K562 (cell line): ENCODE data around the gene GRIK1. TPM values are rescaled to one million over a fixed set of nuclear protein-coding genes. Genes with fewer than 3 reads are reported as not detected.
A peak's percentile ranks its signal among the peaks of the same experiment; 100 is the strongest.

ENCODE experiments used
- ELF4 ChIP-seq: fragments of 450-650 bp; formaldehyde crosslinking; IDR thresholded peaks from 2 replicates; pipeline ENCODE4 v1.4.0; 2022; ENCODE audit warnings: missing genetic modification characterization
- EWSR1 ChIP-seq: fragments of 450-650 bp; IDR thresholded peaks from 2 replicates; pipeline ENCODE4 v1.6.1; 2018; ENCODE audit warnings: borderline replicate concordance, mild to moderate bottlenecking, low read depth, moderate library complexity; ENCODE audit not compliant: partially characterized antibody
- KAT8 ChIP-seq: fragments of 450-650 bp; IDR thresholded peaks from 2 replicates; pipeline ENCODE4 v1.6.1; 2016; ENCODE audit warnings: low read depth, mild to moderate bottlenecking
- MAFG ChIP-seq: fragments of 450-650 bp; conservative IDR thresholded peaks from 2 replicates; pipeline ENCODE4 v1.6.1; 2016; ENCODE audit warnings: missing genetic modification characterization, missing compliant biosample characterization
- MED1 ChIP-seq: sonication (generic); formaldehyde crosslinking; IDR thresholded peaks from 2 replicates; pipeline ENCODE4 v1.8.1; 2023; ENCODE audit warnings: missing genetic modification reagents, borderline replicate concordance
- MIER1 ChIP-seq: fragments of 450-650 bp; IDR thresholded peaks from 2 replicates; pipeline ENCODE4 v1.6.1; 2016; ENCODE audit warnings: antibody characterized with exemption, mild to moderate bottlenecking, low read depth
- OTX1 ChIP-seq: fragments of 450-650 bp; formaldehyde crosslinking; IDR thresholded peaks from 2 replicates; pipeline ENCODE4 v1.4.0; 2022; ENCODE audit warnings: mild to moderate bottlenecking
- POLR3A ChIP-seq: IDR thresholded peaks from 2 replicates; pipeline ENCODE4 v1.6.1; 2011; ENCODE audit warnings: borderline replicate concordance, mild to moderate bottlenecking, moderate library complexity; ENCODE audit not compliant: insufficient read length, insufficient read depth; ENCODE audit errors: extremely low read depth
- RREB1 ChIP-seq: fragments of 250-450 bp; sonication (Bioruptor Pico); IDR thresholded peaks from 2 replicates; pipeline ENCODE4 v1.4.0; 2020
- TRIM25 ChIP-seq: fragments of 450-650 bp; IDR thresholded peaks from 2 replicates; pipeline ENCODE4 v1.7.0; 2016; ENCODE audit warnings: borderline replicate concordance
- ZBTB7A ChIP-seq: IDR thresholded peaks from 2 replicates; pipeline ENCODE4 v1.6.1; 2011; ENCODE audit warnings: low read depth, mild to moderate bottlenecking, low read length, moderate library complexity, borderline replicate concordance; ENCODE audit not compliant: control insufficient read depth
- ZBTB8A ChIP-seq: fragments of 450-650 bp; IDR thresholded peaks from 2 replicates; pipeline ENCODE4 v1.6.1; 2018; ENCODE audit warnings: mild to moderate bottlenecking, moderate library complexity; ENCODE audit not compliant: partially characterized antibody
- ZNF263 ChIP-seq: sonication (generic); formaldehyde crosslinking; IDR thresholded peaks from 2 replicates; pipeline ENCODE4 v1.8.0; 2022; ENCODE audit warnings: mild to moderate bottlenecking, missing genetic modification reagents, borderline replicate concordance
- ZNF3 ChIP-seq: fragments of 250-450 bp; sonication (Bioruptor Pico); IDR thresholded peaks from 2 replicates; pipeline ENCODE4 v1.5.0; 2021; ENCODE audit warnings: mild to moderate bottlenecking, moderate library complexity
- polyA plus RNA-seq, 8 experiments: library from polyadenylated mRNA; depleted of rRNA in 4 of 8; stranded (reverse) in 5 of 8; unstranded in 3 of 8; fragments of >200 nt; fragmentation: Nextera tagmentation in 2 of 8; fragmentation: Illumina TruSeq in 1 of 8; extraction: Ambion mirVana in 2 of 8; extraction: Trizol in 1 of 8; gene quantifications; 2 replicates each; pipeline versions ENCODE4 v1.2.1 to v1.2.3, GENCODE V29; 2011 to 2014; ENCODE audit warnings: inconsistent platforms in 1 of 8, missing spikeins in 1 of 8
- total RNA-seq, 7 experiments: library from RNA; depleted of rRNA in 6 of 7; stranded (reverse); fragments of >200 nt in 6 of 7; fragmentation: Illumina TruSeq in 2 of 7; extraction: Trizol in 2 of 7; gene quantifications; 2 replicates each; pipeline versions ENCODE4 v1.2.1 to v1.2.3, GENCODE V29; 2011 to 2021; ENCODE audit warnings: low replicate concordance in 1 of 7
- TF ChIP-seq, protein P1 (sequence below): fragments of 250-450 bp; sonication (Bioruptor Pico); IDR thresholded peaks from 2 replicates; pipeline ENCODE4 v1.4.0; 2020; ENCODE audit warnings: mild to moderate bottlenecking
- TF ChIP-seq, protein P2 (sequence below): fragments of 200-800 bp; sonication (Bioruptor generic); IDR thresholded peaks from 2 replicates; pipeline ENCODE4 v1.6.1; 2017; ENCODE audit warnings: missing genetic modification characterization, missing compliant biosample characterization

GRIK1 gene
- total and polyA plus RNA-seq, 9 of the 15 experiments (the other 6 are each of a cell fraction or from before 2014, with no cell fraction given), result 0.17 to 2.8 (median 0.53) TPM

- TF ChIP-seq ELF4 (peak; percentile 84; the same call in 1 of the 2 replicates), TRIM25 (no peak), ZBTB7A (no peak), MIER1 (no peak), ZNF3 (no peak), RREB1 (CRISPR knock-in tag) (no peak; the same call in 1 of the 2 replicates), POLR3A (no peak), ZBTB8A (no peak), MED1 (CRISPR knock-in tag) (no peak), MAFG (tag) (0 out of 2 replicates have a peak, but pooled peaks have one; percentile 7), KAT8 (no peak), ZNF263 (CRISPR knock-in tag) (no peak), EWSR1 (no peak), OTX1 (CRISPR knock-in tag) (no peak)
- TF ChIP-seq, protein P1, sequence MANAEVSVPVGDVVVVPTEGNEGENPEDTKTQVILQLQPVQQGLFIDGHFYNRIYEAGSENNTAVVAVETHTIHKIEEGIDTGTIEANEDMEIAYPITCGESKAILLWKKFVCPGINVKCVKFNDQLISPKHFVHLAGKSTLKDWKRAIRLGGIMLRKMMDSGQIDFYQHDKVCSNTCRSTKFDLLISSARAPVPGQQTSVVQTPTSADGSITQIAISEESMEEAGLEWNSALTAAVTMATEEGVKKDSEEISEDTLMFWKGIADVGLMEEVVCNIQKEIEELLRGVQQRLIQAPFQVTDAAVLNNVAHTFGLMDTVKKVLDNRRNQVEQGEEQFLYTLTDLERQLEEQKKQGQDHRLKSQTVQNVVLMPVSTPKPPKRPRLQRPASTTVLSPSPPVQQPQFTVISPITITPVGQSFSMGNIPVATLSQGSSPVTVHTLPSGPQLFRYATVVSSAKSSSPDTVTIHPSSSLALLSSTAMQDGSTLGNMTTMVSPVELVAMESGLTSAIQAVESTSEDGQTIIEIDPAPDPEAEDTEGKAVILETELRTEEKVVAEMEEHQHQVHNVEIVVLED (CRISPR knock-in tag), result peak; percentile 37; the same call in 1 of the 2 replicates
- TF ChIP-seq, protein P2, sequence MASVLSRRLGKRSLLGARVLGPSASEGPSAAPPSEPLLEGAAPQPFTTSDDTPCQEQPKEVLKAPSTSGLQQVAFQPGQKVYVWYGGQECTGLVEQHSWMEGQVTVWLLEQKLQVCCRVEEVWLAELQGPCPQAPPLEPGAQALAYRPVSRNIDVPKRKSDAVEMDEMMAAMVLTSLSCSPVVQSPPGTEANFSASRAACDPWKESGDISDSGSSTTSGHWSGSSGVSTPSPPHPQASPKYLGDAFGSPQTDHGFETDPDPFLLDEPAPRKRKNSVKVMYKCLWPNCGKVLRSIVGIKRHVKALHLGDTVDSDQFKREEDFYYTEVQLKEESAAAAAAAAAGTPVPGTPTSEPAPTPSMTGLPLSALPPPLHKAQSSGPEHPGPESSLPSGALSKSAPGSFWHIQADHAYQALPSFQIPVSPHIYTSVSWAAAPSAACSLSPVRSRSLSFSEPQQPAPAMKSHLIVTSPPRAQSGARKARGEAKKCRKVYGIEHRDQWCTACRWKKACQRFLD (CRISPR knock-in tag), result 0 out of 2 replicates have a peak, but pooled peaks have one; percentile 1
Observed at GRCh38 chr21:29648710-29649240, 291.0 kb downstream of the GRIK1 start (continued).
